Gastroesophageal sphincter (tissue), 3 donors: ENCODE measurements around the gene ACP3.

Experiments
- EP300 ChIP-seq: sonication (generic); formaldehyde crosslinking; IDR thresholded peaks from one replicate; pipeline ENCODE4 v1.6.1; 2017; ENCODE audit warnings: antibody characterized with exemption, mild to moderate bottlenecking
- POLR2AphosphoS5 ChIP-seq: sonication (generic); formaldehyde crosslinking; IDR thresholded peaks from one replicate; pipeline ENCODE4 v1.6.1; 2017; ENCODE audit warnings: antibody characterized with exemption
- TF ChIP-seq, protein P1 (sequence below), 4 experiments: fragments of 200-600 bp in 2 of 4; fragments of 450-650 bp in 2 of 4; sonication (generic) in 1 of 4; IDR thresholded peaks; one replicate each; pipeline ENCODE4 v1.5.1; 2017 to 2019; ENCODE audit warnings: antibody characterized with exemption in 4 of 4, mild to moderate bottlenecking in 2 of 4, moderate library complexity in 2 of 4

GRCh38 chr3:132321304-132321703 is 4.1 kb downstream of the ACP3 start:
- TF ChIP-seq EP300 (no peak), POLR2AphosphoS5 (no peak)
- TF ChIP-seq, protein P1, sequence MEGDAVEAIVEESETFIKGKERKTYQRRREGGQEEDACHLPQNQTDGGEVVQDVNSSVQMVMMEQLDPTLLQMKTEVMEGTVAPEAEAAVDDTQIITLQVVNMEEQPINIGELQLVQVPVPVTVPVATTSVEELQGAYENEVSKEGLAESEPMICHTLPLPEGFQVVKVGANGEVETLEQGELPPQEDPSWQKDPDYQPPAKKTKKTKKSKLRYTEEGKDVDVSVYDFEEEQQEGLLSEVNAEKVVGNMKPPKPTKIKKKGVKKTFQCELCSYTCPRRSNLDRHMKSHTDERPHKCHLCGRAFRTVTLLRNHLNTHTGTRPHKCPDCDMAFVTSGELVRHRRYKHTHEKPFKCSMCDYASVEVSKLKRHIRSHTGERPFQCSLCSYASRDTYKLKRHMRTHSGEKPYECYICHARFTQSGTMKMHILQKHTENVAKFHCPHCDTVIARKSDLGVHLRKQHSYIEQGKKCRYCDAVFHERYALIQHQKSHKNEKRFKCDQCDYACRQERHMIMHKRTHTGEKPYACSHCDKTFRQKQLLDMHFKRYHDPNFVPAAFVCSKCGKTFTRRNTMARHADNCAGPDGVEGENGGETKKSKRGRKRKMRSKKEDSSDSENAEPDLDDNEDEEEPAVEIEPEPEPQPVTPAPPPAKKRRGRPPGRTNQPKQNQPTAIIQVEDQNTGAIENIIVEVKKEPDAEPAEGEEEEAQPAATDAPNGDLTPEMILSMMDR (IDR thresholded peaks at IDR 0.05) = no peak
